Endothelial cell of umbilical vein (primary cell): ENCODE data around the gene NXPE1. TPM values are rescaled to one million over a fixed set of nuclear protein-coding genes. Genes with fewer than 3 reads are reported as not detected.

ENCODE experiments used
- BruUV-seq: library from RNA; stranded (reverse); fragments of 400-500 nt; replicated peaks from 2 replicates; lab custom pipeline; 2021; lab: Mats Ljungman, UMichigan
- CTCF ChIA-PET: fragments of 300-600, 350-600 bp; sonication (Branson Sonifier 250); formaldehyde crosslinking; loops from one replicate; lab custom pipeline; 2021; ENCODE audit warnings: antibody characterized with exemption, inconsistent platforms; lab: Charles Lee
- POLR2A ChIA-PET: fragments of 300-600, 350-600 bp; sonication (Branson Sonifier 250); formaldehyde crosslinking; loops from one replicate; lab custom pipeline; 2021; ENCODE audit warnings: antibody characterized with exemption, inconsistent platforms; lab: Charles Lee
- DNase-seq: peaks from one replicate; pipeline ENCODE4 v3.0.0-alpha.2; 2011; ENCODE audit warnings: low read depth, low spot score
- FAIRE-seq: peaks from 2 replicates; lab custom pipeline; 2011; peaks lifted over from hg19 to GRCh38; lab: Jason Lieb, UNC
- H2AFZ ChIP-seq: 2 replicates; pipeline ENCODE4 v1.6.0; 2012; ENCODE audit warnings: low read depth, low read length, control low read depth, inconsistent platforms
- H3K27ac ChIP-seq: 2 replicates; pipeline ENCODE4 v1.5.1; 2011; ENCODE audit warnings: low read depth, mild to moderate bottlenecking, control low read depth, low read length, moderate library complexity; ENCODE audit not compliant: insufficient read depth
- H3K27me3 ChIP-seq, 2 experiments: 2 replicates each; pipeline versions ENCODE4 v1.6.0 to v1.6.1; 2011; ENCODE audit warnings: low read length in 2 of 2, mixed read lengths in 1 of 2; ENCODE audit not compliant: control insufficient read depth in 2 of 2, insufficient read depth in 2 of 2
- H3K36me3 ChIP-seq, 2 experiments: 2 replicates in 1 of 2; 3 replicates in 1 of 2; pipeline ENCODE4 v1.5.1; 2011; ENCODE audit warnings: low read length in 2 of 2, mild to moderate bottlenecking in 1 of 2, moderate library complexity in 1 of 2; ENCODE audit not compliant: control insufficient read depth in 2 of 2, insufficient read depth in 2 of 2; ENCODE audit errors: extremely low read depth in 1 of 2
- H3K4me1 ChIP-seq: 3 replicates; pipeline ENCODE4 v1.5.1; 2011; ENCODE audit warnings: mild to moderate bottlenecking, low read length; ENCODE audit not compliant: control insufficient read depth, insufficient read depth; ENCODE audit errors: extremely low read depth
- H3K4me2 ChIP-seq: 2 replicates; pipeline ENCODE4 v1.6.1; 2011; ENCODE audit warnings: low read length, control low read depth, mixed read lengths; ENCODE audit not compliant: insufficient read depth
- H3K4me3 ChIP-seq, 3 experiments: fragments of 200-600 bp in 1 of 3; sonication (generic), shearing (Covaris generic) in 1 of 3; replicated peaks in 1 of 3; 2 replicates each; pipeline ENCODE4 v1.5.1; 2011 to 2016; ENCODE audit warnings: control low read depth in 3 of 3, low read length in 3 of 3, mild to moderate bottlenecking in 2 of 3, inconsistent platforms in 1 of 3, low read depth in 1 of 3, moderate library complexity in 1 of 3; ENCODE audit not compliant: insufficient read depth in 1 of 3
- H3K79me2 ChIP-seq: 2 replicates; pipeline ENCODE4 v1.6.0; 2012; ENCODE audit warnings: low read length, inconsistent platforms; ENCODE audit not compliant: control insufficient read depth, insufficient read depth
- H3K9ac ChIP-seq: replicated peaks from 2 replicates; pipeline ENCODE3; 2011; ENCODE audit warnings: low read length, control low read depth; ENCODE audit not compliant: insufficient read depth; ENCODE audit errors: extremely low read depth
- H3K9me1 ChIP-seq: replicated peaks from 3 replicates; pipeline ENCODE4 v1.6.0; 2011; ENCODE audit warnings: mild to moderate bottlenecking, low read length; ENCODE audit not compliant: control insufficient read depth, insufficient read depth; ENCODE audit errors: extremely low read depth
- H3K9me3 ChIP-seq: replicated peaks from 2 replicates; pipeline ENCODE4 v1.5.1; 2012; ENCODE audit warnings: low read length, inconsistent platforms; ENCODE audit not compliant: control insufficient read depth, insufficient read depth
- H4K20me1 ChIP-seq: replicated peaks from 2 replicates; pipeline ENCODE3; 2011; ENCODE audit warnings: mild to moderate bottlenecking, low read length; ENCODE audit not compliant: control insufficient read depth, insufficient read depth; ENCODE audit errors: extremely low read depth
- CTCF ChIP-seq, 2 donors: IDR thresholded peaks; 1 replicate in 1 of 2; 2 replicates in 1 of 2; pipeline ENCODE4 v1.5.1; 2011; ENCODE audit warnings: low read length in 2 of 2, mild to moderate bottlenecking in 2 of 2, moderate library complexity in 2 of 2, control low read depth in 1 of 2, inconsistent platforms in 1 of 2, low read depth in 1 of 2; ENCODE audit not compliant: insufficient read depth in 1 of 2; ENCODE audit errors: extremely low read depth in 1 of 2
- EZH2 ChIP-seq: IDR thresholded peaks from 2 replicates; pipeline ENCODE4 v1.6.1; 2012; ENCODE audit warnings: borderline replicate concordance, low read depth, mild to moderate bottlenecking, moderate library complexity, low read length, inconsistent platforms; ENCODE audit not compliant: severe bottlenecking
- FOS ChIP-seq: IDR thresholded peaks from 2 replicates; pipeline ENCODE4 v1.6.1; 2011; ENCODE audit warnings: mild to moderate bottlenecking, low read length, moderate library complexity, borderline replicate concordance; ENCODE audit not compliant: insufficient read depth
- GATA2 ChIP-seq: IDR thresholded peaks from 2 replicates; pipeline ENCODE4 v1.7.0; 2011; ENCODE audit warnings: low read depth, mild to moderate bottlenecking, moderate library complexity, mixed read lengths, low read length; ENCODE audit not compliant: insufficient read length, insufficient read depth
- JUN ChIP-seq: IDR thresholded peaks from 2 replicates; pipeline ENCODE4 v1.6.1; 2011; ENCODE audit warnings: borderline replicate concordance, low read depth; ENCODE audit not compliant: insufficient read length, insufficient read depth
- MYC ChIP-seq: IDR thresholded peaks from one replicate; pipeline ENCODE4 v1.6.1; 2011; ENCODE audit warnings: mild to moderate bottlenecking, low read depth, low read length
- POLR2A ChIP-seq: IDR thresholded peaks from 2 replicates; pipeline ENCODE4 v1.6.1; 2012; ENCODE audit warnings: low read depth, mild to moderate bottlenecking, control low read depth, low read length
- POLR2AphosphoS5 ChIP-seq: IDR thresholded peaks from 2 replicates; pipeline ENCODE4 v1.6.1; 2012; ENCODE audit warnings: low read depth, mild to moderate bottlenecking, control low read depth, low read length, moderate library complexity; ENCODE audit not compliant: insufficient read depth
- dilution Hi-C: fragments of 300-500 bp; cut with MboI; formaldehyde crosslinking; loops from one replicate; pipeline ENCODE4 v1.15.0; 2019; ENCODE audit warnings: low sequenced_read_pairs; ENCODE audit not compliant: extremely low pct_ligation_motif_present
- intact Hi-C: fragments of 100-400 bp; cut with micrococcal nuclease; formaldehyde crosslinking; loops from one replicate; pipeline ENCODE4 v1.10.0; 2022
- polyA plus RNA-seq, 4 experiments: library from polyadenylated mRNA; depleted of rRNA in 3 of 4; stranded (reverse) in 3 of 4; unstranded in 1 of 4; fragments of >200 nt; gene quantifications; 2 replicates each; pipeline versions ENCODE4 v1.2.1 to v1.2.3, GENCODE V29; 2011 to 2012; ENCODE audit warnings: missing spikeins in 1 of 4
- total RNA-seq: library from RNA; stranded (reverse); gene quantifications from 2 replicates; pipeline ENCODE4 v1.2.3, GENCODE V29; 2021
- TF ChIP-seq, protein P1 (sequence below): IDR thresholded peaks from 2 replicates; pipeline ENCODE4 v1.6.1; 2011; ENCODE audit not compliant: insufficient read depth, insufficient read length

NXPE1 gene
- total and polyA plus RNA-seq, 2 donors (not counting 3 experiments of a cell fraction or from before 2014, with no cell fraction given), result not detected

GRCh38 chr11:114479331-114479730 lies 80.3 kb downstream of the NXPE1 start:
- Histone ChIP-seq H4K20me1 (no peaks in the 10 kb centered on the region), H3K9me1 (no peaks in the 10 kb centered on the region), H3K4me2 (no peak overlapping the region), H3K79me2 (no peaks in the 10 kb centered on the region), H3K36me3 (no peaks in the 10 kb centered on the region), H3K27ac (no peak overlapping the region), H2AFZ (no peak overlapping the region), H3K9me3 (no peaks in the 10 kb centered on the region), H3K4me3 (no peak overlapping the region), H3K4me1 (no peaks in the 10 kb centered on the region), H3K9ac (no peak overlapping the region), H3K27me3 (no peaks in the 10 kb centered on the region)
- intact Hi-C loops (no loop called here), dilution Hi-C loops (no loop called here)
- DNase-seq, result no peak
- BruUV-seq, result no TSS peak
- CTCF ChIA-PET, result interaction anchor here (0.7 to 1.2 kb wide), 3 partner anchors 10 to 131 kb away, joined by 3 read pairs; no protein-coding TSS in a partner anchor
- TF ChIP-seq GATA2 (no peak), FOS (no peak), CTCF (IDR thresholded peaks at IDR 0.05; ENCODE audit: extremely low read depth in 1 of 2, insufficient read depth in 1 of 2, low read depth in 1 of 2, low read length in 2 of 2) (no peak), EZH2 (no peak), POLR2AphosphoS5 (no peak), POLR2A (no peak), JUN (no peak), MYC (no peak)
- TF ChIP-seq, protein P1, sequence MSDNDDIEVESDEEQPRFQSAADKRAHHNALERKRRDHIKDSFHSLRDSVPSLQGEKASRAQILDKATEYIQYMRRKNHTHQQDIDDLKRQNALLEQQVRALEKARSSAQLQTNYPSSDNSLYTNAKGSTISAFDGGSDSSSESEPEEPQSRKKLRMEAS, result no peak
- no peak for FAIRE-seq
- POLR2A ChIA-PET, result no interaction called here
